ENCODE data around the gene MYO1D.
"Not testable (repeated sequence)": the region's sequence is repeated elsewhere in the genome, so short reads cannot be mapped to it uniquely, and the experiment has no call there.

MYO1D gene

GRCh38 chr17:32658470-32659418, 218.2 kb downstream of the MYO1D start:
- no peak for DNase-seq

- DNase-seq: no peak
Observed at GRCh38 chr17:32656886-32657285, 220.0 kb downstream of the MYO1D start.

- DNase-seq: no peak
Observed at GRCh38 chr17:32654324-32654723, 222.6 kb downstream of the MYO1D start.

DNA sequence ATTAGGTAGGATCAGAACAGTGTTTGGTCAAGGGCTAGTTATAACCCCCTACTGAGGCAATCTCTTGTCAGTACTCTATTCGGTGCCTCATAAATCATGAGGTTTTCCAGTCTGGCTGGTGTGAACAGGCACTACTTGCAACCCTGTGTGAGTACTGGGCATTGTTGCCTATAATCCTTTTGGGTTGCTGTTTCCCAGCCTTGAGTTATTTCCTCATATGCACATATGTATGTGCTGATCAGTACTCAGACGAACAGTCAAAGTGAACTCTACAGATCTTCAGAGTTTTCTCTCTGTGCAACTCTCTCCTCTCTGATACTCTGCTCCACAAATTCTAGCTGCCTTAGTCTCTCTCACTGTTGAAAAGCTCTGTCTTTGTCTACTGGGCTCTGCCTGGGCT, 225.8 kb downstream of the MYO1D start:
- DNase-seq: no peak

- DNase-seq: no peak
Observed at GRCh38 chr17:32648450-32648849, 228.5 kb downstream of the MYO1D start.

DNA sequence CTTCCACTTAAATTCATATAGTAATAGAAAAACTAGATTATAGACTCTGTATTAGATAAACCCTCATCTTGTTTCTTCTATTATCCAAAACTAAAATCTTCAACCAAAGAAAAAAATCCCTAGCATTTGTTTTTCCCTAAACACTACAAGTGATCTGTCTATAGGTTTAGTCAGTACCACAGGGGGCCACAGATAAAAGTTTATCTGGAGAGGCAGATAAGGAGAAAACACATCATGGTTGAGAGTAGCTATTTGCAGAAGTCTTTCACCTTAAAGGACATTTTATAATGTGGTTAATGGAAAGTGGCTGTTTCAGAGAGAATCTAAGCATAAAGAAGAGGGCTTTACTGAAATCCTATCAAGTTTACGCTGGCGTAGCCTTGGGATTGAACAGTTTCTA, 230.0 kb downstream of the MYO1D start:
- DNase-seq: no peak

GRCh38 chr17:32641514-32641913, 235.4 kb downstream of the MYO1D start:
- DNase-seq: not testable (repeated sequence)

GRCh38 chr17:32636598-32637218, 240.2 kb downstream of the MYO1D start:
- no peak for DNase-seq

DNA sequence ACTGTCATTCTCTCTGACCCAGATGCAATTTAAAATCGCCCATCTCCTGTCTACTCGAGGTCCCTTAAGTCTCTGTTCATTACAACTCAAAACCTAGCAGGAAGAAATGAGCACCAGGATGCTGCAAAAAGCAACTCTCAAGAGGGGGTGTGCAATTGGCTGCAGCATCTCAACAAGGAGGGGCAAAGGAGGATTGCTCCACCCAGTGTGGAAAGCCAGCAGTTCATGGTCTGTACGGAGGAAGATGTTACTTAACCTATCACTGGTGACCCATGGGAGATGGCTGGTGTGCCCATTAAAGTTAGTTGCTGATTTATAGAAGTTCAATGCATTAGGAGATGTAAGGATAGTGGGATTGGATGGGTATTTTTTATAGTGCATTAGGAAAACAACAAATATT, 242.8 kb downstream of the MYO1D start:
- no peak for DNase-seq

DNA sequence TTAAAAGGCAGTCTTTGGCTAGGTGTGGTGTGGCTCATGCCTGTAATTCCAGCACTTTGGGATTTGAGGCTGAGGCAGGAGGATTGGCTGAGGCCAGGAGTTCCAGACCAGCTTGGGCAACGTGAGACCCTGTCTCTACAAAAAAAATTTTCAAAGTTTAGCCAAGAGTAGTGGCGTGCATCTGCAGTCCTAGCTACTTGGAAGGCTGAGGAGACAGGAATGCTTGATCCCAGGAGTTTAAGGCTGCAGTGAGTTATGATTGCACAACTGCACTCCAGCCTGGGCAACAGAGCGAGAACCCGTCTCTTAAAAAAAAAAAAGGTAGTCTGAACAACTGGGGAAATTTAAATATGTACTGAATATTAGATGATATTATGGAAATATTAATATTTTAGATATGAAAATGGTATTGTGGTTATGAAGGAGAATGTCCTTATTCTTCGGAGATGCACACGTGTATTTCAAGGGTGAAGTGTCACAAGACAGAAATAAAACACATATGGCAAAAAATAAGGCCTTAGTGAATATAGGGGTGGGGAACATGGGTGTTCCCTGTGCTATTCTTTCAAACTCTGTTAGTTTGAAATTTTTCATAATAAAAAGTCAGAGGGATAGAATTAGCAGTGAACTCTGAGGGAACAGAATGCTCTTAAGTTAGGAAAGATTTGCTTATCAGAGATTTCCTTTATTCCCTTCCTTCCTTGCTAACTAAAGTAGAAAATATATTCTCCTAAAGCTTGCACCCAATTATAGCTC, 245.4 kb downstream of the MYO1D start:
- no peak for DNase-seq

- DNase-seq: no peak
Observed at GRCh38 chr17:32629563-32630190, 247.2 kb downstream of the MYO1D start.

DNA sequence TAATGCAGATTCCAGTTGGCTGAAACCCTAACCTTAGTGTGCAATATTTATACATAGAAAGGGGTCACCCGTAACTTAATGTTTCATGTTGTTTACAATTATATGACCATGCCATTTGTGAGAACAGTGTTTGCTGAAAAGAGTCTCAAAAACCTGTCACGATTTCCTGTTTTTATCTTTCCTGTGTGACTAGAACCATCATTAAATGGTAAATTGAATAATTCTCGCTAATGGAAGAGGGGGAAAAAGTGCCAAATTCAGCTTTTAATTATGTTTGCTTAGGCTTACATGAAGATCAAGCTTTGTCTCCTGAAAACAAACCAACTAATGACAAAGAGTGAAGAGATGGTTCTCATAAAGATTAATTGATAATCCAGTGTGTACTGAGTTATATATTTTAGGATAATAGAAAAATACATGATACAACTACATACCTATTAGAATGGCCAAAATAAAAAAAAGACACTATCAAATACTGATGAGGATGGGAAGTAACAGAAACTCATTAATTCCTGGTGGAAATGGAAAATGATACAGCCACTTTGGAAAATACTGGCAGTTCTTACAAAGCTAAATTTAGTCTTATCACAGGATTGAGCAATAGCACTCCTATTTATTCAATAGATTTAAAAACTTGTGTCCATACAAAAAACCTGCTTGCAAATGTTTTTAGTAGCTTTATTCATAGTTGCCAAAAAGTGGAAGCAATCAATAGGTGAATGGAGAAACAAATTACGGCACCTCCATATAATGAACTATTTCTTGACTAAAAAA, 248.5 kb downstream of the MYO1D start:
- no peak for DNase-seq

DNA sequence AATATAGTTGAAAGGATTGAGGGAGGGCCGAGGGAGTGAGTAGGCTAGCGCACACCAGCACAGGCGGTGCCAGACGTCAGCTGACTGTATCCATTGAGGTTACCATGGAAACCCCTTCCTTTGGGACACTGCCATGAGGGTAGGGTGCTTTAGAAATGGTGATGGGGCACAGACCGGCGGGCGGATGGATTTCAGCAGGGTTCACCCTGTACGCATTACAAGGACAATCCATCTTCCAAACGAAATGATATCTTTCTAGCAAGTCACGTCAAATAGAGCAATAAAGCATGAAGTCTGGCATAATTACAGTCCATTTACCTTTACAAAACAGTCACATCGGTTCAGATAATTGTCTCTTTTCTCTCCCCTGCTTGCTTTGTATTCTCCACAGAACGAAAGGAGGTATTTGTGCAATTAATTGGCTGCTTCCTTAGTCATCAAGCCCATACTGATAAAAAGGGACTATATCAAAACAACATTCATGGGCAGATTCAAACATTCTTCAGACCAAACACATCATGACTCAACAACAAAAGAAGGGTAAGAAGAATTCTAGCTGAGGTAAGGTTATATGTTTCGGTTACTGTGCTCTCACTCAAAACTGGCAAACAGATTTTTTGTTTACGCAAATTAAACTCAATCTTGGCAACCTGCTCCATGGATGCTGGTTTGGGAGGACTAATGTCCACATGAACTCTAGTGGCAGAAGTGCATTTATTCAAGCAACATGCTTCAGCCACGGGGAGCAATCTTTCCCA, 249.5 kb downstream of the MYO1D start:
- DNase-seq: no peak

DNA sequence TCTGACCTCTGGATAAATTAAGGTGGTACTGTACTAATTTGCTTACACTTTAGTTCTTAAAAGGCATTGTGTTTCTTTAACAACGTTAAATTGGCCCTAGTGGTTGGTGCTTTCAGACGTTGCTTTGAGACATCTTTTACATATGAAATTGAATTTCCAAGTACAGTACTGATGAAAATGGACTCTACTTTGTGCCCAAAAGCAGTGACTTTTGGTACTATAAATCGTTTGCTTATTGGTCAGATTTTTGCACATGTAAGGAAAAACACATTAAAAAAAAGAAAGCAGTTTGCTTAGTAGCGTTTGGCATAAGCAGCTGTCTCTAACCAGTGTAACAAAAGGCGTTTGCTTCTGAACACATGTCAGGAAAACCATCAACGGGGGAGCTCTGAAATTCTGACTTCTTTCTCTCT, 250.5 kb downstream of the MYO1D start:
- no peak for DNase-seq

DNA sequence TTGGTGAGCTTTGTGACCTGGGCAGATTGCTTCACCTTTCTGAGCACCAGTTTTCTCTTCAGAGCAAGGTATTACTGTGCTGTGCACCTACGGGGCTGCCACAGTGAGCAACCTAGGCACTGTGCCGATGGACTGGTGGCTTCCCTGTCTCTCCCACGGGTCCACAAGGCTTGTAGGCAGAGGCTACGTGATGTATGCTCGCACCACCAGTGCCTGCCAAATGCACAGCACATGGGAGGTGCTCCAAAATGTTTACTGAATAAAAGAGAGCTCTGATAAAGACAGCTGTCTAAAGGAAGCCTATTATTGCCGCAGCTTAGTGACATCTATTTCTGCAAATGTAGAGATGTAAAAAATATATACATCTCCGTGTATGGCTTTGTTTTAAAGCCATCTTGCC, 251.0 kb downstream of the MYO1D start:
- DNase-seq: no peak

- DNase-seq: no peak
Observed at GRCh38 chr17:32623196-32623595, 253.7 kb downstream of the MYO1D start.

- DNase-seq: no peak
Observed at GRCh38 chr17:32622540-32622939, 254.4 kb downstream of the MYO1D start.

DNA sequence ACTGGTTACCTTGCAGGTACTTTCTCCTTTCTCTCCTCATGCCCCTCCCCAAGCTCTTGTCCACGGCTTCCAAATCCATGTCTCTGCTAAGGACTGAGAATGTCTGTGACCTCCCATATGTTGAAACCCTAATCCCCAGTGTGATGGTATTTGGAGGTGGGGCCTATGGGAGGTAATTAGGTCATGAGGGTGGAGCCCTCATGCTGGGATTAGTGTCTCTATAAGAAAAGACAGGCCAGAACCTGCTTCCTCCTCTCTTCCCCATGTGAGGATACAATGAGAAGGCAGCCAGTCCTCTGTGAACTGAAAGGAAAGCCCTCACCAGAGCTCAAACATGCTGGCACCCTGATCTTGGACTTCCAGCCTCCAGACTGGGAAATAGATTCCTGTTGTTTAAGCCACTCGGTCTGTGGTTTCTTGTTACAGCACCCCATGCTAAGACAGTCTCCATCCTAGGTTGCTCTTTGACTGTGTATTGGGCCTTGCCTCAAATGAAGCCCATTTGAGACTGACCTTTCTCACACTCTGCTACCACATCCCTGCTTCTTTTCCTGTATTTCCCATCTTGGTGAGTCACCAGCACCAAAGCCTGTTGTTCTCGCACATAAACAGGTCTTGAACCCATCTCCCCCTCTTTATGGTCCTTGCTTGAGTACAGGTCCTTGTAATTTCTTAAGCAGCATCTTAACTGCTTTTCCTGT, 255.2 kb downstream of the MYO1D start:
- no peak for DNase-seq

DNA sequence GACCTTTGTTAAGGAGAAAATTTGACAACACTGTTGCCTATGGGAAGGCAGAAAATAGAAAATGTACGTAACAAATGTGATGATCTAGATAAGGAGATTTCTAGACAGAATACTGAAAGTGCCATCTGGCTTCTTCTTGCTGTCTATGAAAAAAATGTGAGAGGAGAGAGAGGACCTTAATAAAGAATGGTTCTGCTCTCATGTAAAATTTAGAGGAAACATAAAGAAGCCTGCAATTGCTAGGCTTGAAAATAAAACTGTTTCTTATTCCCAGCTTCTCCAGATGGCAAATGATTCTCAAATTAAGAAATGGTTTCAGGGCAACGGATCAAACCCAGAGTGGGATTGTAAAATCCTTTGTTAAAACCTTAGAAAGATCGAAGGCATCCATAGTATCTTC, 261.6 kb downstream of the MYO1D start:
- DNase-seq: no peak

- DNase-seq: no peak
Observed at GRCh38 chr17:32610943-32611342, 266.0 kb downstream of the MYO1D start.

All from activated naive CD4-positive, alpha-beta T cell treated with anti-CD3 and anti-CD28 coated beads, Interleukin-2, amount 50 U/mL, for 16 hours (primary cell).